Medulla oblongata (tissue), 1 donor: ENCODE data around the gene TAF11L5.
"Not testable (repeated sequence)": the region's sequence is repeated elsewhere in the genome, so short reads cannot be mapped to it uniquely, and the experiment has no call there.

Experiments
- DNase-seq: peaks from one replicate; pipeline ENCODE4 v3.0.0-alpha.2; 2015; ENCODE audit errors: extremely low spot score

Gene TAF11L5

DNA sequence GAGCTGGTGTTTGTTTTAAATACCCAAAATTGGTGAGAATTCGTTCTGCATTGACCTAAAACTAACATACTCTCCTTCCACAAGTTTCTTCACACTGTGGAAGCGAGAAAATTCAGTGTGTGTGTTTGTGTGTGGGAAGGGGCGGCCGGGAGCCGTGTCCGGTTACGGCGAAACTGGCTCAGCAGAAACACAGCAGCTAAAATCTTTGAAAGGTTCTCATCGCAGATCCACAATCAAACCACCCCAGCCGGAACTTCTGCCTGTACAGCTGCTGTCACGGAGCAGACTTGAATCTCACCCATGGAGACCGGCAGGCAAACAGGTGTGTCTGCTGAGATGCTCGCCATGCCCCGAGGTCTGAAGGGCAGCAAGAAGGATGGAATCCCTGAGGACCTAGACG lies at the start of gene TAF11L5:
TAF11L5 (plus strand) TSS at position 301 of the 400 bp plus-strand sequence.
- not testable (repeated sequence) for DNase-seq

DNA sequence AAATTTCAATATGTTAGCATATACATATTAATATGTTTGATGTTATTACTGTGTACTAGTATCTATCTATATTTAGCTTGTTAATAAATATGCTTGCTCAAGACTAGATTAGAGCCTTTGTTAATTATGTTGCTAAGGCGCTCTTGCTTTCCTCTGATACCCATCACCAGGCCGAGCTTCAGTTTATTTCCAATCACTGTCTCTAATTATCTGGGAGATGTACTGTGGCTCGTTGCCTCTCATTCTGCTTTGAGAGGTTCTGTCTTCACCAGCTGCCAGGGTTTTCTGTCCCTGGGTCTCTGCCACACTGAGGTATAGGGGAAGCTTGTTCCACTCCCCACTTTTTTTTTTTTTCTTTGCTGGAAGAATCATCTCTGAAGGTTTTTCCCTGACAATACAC lies 48.0 kb upstream of the TAF11L5 start:
- no peak for DNase-seq

DNA sequence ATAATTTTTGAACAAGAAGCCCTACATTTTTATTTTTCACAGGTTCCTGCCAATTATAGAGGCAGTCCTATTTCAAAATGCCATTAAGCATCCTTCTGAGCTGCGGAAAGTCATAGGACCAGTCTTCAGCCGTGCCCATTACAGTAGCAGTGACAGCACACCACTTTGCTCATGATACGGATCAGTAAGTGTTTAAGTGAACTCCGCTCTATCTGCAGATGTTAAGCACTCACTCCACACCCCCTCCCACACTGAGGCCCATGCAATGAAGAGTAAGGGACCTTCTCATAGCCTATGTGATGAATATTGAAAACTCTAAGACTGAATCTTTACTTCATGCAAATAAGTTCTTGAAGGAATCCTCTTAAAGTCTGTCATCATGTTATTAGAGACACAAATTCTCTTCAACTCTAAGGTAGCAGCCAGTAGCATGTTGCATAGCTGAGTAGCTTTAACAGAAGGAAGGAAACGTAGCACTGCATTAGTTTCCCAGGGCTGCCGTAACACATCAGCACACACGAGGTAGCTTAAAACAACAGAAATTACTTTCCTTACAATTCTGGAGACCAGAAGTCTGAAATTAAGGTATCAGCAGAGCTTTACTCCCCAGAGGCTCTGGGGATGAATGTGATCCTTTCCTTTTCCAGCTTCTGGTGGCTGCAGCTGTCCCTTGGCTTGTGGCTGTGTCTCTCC lies 47.3 kb upstream of the TAF11L5 start:
- DNase-seq: no peak

DNA sequence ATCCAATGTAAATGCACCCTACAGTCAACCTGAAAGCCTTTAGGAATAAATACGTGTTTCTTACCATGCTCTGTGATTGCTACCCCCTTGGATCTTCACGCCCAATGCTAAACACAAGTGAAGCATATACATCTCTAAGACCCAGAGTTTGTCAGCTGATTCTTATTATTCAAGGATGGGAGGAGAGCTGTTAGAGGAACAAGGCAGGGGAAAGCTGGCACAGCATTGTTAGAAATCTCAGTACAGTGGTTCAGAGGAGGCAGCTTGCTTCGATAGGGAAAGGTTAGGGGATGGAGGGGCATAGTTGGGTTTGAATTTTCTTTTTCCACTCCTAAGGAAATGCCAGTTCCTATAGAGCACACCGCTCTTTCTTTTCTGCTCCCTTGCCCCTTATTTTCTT lies 43.7 kb upstream of the TAF11L5 start:
- DNase-seq: no peak

DNA sequence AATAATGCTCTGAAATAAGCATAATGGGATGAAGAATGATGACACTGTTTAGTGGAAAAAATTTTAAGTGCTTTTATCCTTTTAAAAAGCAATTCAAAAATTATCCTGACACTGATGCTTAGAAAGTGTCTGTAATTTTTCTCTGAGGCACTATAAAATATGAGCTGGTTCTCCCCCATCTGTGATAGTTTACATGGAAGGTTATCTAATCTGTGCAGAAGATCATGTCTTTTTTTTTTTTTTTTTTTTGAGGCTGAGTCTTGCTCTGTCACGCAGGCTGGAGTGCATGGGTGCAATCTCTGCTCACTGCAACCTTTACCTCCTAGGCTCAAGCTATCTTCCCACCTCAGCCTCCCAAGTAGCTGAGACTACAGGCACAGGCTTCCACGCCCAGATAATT lies 42.2 kb upstream of the TAF11L5 start:
- DNase-seq: no peak

DNA sequence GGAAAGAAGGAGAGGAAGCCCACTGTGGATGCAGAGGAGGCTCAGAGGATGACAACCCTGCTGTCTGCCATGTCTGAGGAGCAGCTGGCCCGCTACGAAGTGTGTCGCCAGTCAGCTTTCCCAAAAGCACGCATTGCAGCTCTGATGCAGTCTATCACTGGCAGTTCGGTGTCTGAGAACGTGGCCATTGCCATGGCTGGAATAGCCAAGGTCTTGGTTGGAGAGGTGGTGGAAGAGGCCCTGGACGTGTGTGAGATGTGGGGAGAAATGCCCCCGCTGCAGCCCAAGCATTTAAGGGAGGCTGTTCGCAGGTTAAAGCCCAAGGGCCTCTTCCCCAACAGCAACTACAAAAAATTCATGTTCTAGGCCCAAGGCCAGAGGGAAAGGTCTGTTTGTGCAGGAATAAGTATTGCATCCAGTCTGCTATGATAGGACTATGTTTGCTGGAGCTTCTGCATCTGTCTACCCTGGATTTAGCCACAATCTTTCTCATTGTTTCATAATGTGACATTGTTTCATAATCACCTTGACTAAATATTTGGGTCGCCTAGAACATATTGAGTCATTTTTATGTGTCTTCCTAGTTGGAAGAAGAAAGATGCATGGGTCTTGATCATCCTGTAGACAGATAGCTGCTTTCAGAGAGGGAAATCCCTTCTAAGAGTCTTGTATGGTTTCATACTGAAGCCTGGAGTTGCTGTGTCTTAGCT lies 38.4 kb upstream of the TAF11L5 start:
- not testable (repeated sequence) for DNase-seq

DNA sequence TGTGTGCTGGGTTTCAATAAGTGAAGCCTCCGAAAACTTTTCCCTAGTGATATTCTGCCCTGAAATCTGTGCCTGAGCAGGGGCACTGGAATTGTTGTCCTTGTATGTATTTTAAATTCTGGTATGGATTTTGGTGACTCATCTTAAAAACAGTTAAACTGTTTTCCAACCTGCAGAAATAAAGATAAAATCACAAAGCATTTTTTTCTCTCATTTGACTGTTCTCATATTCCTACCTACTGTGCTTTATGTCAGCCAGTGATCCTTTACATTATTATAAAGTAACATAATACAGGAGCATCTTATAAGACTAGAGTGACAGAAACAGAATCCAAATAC lies 37.9 kb upstream of the TAF11L5 start:
- no peak for DNase-seq

DNA sequence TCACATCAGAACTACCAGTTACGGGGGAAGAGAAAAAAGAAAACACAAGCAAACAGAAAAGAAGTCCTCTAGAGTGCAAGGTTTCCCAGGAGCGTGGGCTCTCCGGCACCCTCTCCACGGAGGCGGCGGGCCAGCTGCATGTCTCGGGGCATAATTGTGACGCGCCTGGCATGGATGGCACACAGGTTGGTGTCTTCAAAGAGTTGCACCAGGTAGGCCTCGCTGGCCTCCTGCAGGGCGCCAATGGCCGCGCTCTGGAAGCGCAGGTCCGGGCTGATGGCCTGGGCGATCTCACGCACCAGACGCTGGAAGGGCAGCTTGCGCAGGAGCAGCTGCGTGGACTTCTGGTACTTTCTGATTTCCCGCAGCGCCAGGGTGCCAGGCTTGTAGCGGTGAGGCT lies 33.8 kb upstream of the TAF11L5 start:
- DNase-seq: not testable (repeated sequence)

DNA sequence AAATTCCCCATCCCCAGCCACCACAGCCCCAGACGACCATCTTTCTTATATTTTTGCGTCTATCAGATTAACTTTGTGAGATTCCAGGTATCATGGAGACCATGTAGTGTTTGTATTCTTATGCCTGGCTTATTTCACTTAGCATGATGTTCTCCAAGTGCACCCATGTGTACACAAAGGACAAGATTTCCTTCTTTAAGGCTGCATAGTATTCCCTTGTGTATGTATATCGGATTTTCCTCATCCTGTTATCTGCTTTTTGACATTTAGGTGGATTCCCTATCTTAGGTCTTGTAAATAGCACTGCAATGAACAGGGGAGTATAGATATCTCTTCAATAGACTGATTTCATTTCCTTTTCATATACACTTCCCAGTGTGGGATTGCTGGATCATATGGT lies 32.3 kb upstream of the TAF11L5 start:
- no peak for DNase-seq

DNA sequence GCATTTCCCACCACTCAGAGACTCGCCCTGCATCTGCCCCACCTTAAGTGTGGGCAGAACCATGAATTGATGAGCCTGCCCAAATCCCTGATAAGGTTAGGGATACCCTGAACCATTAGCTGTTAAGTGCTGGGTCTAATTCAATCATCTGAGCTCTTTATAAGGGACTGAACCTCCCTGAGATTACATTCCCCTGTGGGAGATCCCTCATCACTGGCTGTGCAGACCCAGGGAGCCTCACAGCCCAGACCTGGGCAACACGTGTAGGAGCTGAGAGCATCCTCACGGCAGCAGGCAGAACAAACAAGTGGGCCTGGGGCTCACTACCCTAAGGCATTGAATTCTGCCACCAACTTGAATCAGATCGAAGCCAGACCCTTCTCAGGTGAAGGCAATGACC lies 27.6 kb upstream of the TAF11L5 start:
- no peak for DNase-seq

DNA sequence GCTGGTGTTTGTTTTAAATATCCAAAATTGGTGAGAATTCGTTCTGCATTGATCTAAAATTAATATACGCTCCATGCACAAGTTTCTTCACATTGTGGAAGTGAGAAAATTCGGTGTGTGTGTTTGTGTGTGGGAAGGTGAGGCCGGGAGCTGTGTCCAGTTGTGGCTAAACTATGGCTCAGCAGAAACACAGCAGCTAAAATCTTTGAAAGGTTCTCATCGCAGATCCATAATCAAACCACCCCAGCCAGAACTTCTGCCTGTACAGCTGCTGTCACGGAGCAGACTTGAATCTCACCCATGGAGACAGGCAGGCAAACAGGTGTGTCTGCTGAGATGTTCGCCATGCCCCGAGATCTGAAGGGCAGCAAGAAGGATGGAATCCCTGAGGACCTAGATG lies 27.1 kb upstream of the TAF11L5 start, which contains the start of gene TAF11L2:
TAF11L2 (plus strand) TSS at position 301 of the 400 bp plus-strand sequence.
- not testable (repeated sequence) for DNase-seq

DNA sequence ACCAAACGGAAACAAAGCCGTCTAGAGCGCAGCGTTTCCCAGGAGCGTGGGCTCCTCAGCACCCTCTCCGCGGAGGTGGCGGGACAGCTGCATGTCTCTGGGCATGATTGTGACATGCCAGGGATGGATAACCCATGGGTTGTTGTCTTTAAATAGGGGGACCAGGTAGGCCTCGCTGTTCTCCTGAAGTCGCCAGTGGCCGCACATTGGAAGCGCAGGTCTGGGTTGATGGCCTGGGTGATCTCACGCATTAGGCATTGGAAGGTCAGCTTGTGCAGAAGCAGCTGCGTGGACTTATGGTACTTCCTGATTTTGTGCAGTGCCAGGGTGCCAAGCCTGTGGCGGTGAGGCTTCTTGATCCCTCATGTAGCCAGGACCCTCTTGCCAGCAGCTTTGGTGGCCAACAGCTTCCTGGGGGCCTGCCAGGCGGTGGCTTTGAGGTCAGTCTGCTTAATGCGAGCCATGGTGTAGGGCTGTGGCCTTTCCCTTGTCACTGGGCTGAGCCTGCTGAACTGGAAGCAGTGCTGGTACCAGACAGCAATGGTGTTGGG lies 13.2 kb upstream of the TAF11L5 start:
- no peak for DNase-seq

DNA sequence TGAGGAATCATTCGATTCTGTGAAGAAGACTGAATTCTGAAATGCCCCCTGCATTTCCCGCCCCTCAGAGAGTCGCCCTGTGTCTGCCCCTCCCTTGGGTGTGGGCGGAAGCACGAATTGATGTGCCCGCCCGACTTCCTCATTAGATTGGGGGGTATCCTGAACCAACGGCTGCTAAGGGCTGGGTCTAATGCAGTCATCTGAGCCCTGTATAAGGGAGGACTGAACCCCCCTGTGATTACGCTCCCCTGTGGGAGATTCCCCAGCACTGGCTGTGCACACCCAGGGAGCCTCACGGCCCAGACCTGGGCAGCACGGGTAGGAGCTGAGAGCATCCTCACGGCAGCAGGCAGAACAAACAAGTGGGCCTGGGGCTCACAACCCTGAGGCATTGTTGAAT lies 7.5 kb upstream of the TAF11L5 start:
- DNase-seq: not testable (repeated sequence)

DNA sequence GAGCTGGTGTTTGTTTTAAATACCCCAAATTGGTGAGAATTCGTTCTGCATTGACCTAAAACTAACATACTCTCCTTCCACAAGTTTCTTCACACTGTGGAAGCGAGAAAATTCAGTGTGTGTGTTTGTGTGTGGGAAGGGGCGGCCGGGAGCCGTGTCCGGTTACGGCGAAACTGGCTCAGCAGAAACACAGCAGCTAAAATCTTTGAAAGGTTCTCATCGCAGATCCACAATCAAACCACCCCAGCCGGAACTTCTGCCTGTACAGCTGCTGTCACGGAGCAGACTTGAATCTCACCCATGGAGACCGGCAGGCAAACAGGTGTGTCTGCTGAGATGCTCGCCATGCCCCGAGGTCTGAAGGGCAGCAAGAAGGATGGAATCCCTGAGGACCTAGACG lies 7.0 kb upstream of the TAF11L5 start, which contains the start of gene TAF11L3:
TAF11L3 (plus strand) TSS at position 301 of the 400 bp plus-strand sequence.
- not testable (repeated sequence) for DNase-seq

DNA sequence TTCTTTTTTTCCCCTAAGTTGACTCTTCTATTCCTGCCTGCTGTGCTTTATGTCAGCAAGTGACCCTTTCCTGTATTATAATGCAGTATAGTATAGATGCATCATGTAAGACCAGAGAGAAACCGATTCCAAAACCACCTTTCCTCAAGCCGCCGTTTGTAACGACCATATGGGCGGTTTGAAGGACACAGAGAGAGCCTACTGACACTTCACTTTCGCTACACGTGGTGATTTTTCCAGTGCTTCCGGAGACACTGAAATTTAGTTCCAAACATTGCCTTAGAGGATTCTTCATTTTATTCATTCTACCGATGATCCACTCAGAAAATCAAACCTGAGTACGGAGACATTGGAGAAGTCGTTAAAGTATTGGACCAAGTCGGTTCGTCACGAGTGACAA lies 5.5 kb upstream of the TAF11L5 start:
- not testable (repeated sequence) for DNase-seq

DNA sequence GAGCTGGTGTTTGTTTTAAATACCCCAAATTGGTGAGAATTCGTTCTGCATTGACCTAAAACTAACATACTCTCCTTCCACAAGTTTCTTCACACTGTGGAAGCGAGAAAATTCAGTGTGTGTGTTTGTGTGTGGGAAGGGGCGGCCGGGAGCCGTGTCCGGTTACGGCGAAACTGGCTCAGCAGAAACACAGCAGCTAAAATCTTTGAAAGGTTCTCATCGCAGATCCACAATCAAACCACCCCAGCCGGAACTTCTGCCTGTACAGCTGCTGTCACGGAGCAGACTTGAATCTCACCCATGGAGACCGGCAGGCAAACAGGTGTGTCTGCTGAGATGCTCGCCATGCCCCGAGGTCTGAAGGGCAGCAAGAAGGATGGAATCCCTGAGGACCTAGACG lies 3.5 kb upstream of the TAF11L5 start, which contains the start of gene TAF11L4:
TAF11L4 (plus strand) TSS at position 301 of the 400 bp plus-strand sequence.
- DNase-seq: not testable (repeated sequence)

DNA sequence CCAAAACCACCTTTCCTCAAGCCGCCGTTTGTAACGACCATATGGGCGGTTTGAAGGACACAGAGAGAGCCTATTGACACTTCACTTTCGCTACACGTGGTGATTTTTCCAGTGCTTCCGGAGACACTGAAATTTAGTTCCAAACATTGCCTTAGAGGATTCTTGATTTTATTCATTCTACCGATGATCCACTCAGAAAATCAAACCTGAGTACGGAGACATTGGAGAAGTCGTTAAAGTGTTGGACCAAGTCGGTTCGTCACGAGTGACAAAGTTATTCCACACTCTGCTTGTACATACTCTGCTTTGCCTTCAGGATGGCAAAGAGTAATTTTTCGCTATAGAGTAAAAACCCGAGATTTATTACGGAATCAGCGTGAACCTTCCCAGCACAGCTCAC lies 1.5 kb downstream of the TAF11L5 start:
- peak; percentile 50 for DNase-seq

DNA sequence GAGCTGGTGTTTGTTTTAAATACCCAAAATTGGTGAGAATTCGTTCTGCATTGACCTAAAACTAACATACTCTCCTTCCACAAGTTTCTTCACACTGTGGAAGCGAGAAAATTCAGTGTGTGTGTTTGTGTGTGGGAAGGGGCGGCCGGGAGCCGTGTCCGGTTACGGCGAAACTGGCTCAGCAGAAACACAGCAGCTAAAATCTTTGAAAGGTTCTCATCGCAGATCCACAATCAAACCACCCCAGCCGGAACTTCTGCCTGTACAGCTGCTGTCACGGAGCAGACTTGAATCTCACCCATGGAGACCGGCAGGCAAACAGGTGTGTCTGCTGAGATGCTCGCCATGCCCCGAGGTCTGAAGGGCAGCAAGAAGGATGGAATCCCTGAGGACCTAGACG lies 3.3 kb downstream of the TAF11L5 start, which contains the start of gene TAF11L6:
TAF11L6 (plus strand) TSS at position 301 of the 400 bp plus-strand sequence.
- DNase-seq: not testable (repeated sequence)
